Vagina (tissue), 2 donors: ENCODE data around the gene BUB3. TPM values are rescaled to one million over a fixed set of nuclear protein-coding genes. Genes with fewer than 3 reads are reported as not detected.
A peak's percentile ranks its signal among the peaks of the same experiment; 100 is the strongest.

Source experiments
- DNase-seq, 2 donors: peaks; one replicate each; pipeline ENCODE4 v3.0.0-alpha.2; 2017; ENCODE audit errors: extremely low spot score in 2 of 2
- H3K27ac ChIP-seq: fragments of 200-600 bp; sonication (generic); one replicate; pipeline ENCODE4 v1.5.1; 2019
- H3K27me3 ChIP-seq: fragments of 200-600 bp; sonication (generic); one replicate; pipeline ENCODE4 v1.5.1; 2019
- H3K36me3 ChIP-seq, 2 donors: fragments of 200-600 bp; sonication (generic); one replicate each; pipeline ENCODE4 v1.5.1; 2017 to 2019
- H3K4me1 ChIP-seq: fragments of 200-600 bp; sonication (generic); one replicate; pipeline ENCODE4 v1.5.1; 2019
- H3K4me3 ChIP-seq, 2 donors: fragments of 200-600 bp; sonication (generic); 1 replicate in 1 of 2; 2 replicates in 1 of 2; pipeline ENCODE4 v1.5.1; 2016 to 2019
- H3K9me3 ChIP-seq: fragments of 200-600 bp; sonication (generic); one replicate; pipeline ENCODE4 v1.5.1; 2019
- CTCF ChIP-seq, 3 experiments: fragments of 450-650 bp in 2 of 3; fragments of 200-600 bp in 1 of 3; sonication (generic) in 1 of 3; IDR thresholded peaks; one replicate each; pipeline ENCODE4 v1.5.1; 2017 to 2019; ENCODE audit warnings: antibody characterized with exemption in 3 of 3, mild to moderate bottlenecking in 2 of 3, moderate library complexity in 2 of 3
- POLR2A ChIP-seq, 2 donors: fragments of 450-650 bp; IDR thresholded peaks; one replicate each; pipeline ENCODE4 v1.6.1; 2017; ENCODE audit warnings: antibody characterized with exemption in 2 of 2, mild to moderate bottlenecking in 2 of 2, moderate library complexity in 2 of 2
- POLR2AphosphoS5 ChIP-seq, 2 donors: sonication (generic); formaldehyde crosslinking; IDR thresholded peaks; one replicate each; pipeline ENCODE4 v1.9.0; 2017; ENCODE audit warnings: antibody characterized with exemption in 2 of 2, mild to moderate bottlenecking in 2 of 2, low read depth in 1 of 2; ENCODE audit not compliant: insufficient read depth in 1 of 2
- intact Hi-C: fragments of 100-400 bp; cut with DNase I; formaldehyde crosslinking; loops from one replicate; pipeline ENCODE4 v1.15.1; 2023
- total RNA-seq: library from RNA; depleted of rRNA; stranded (reverse); fragments of >200 nt; gene quantifications from one replicate; pipeline ENCODE4 v1.2.3, GENCODE V29; 2016

BUB3 gene
- total RNA-seq, 1 donor from 2014 or later: 128 TPM

DNA sequence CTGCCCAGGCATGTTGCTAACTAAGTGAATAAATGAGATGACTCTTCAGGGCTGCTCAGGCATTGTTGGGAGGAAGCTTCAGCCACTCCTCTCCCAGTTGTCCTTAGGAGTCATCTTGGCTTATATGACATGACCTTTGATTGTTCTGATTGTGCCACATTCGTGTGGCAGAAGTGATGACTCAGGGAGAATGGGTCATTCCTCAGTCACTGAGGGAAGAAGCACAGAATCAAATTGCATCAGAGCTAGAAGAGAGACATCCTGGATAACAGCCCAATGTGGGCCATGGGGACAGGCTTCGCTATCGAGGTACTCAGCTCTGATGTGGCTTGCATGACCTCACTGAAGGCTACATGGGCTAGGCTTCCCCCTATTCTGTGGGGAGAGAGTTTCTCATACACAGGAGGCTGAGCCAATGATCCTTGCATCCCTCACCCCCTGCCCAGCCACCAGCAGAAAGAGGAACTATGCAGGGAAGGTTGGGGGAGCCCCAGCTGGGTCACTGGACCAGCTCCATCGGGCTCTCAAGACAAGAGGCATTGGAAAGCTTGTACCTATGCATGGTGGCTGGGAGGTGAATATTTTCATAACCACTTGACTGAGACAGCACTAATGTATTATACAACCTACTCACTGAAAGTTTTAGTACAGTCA, 24.5 kb upstream of the BUB3 start:
- Histone ChIP-seq H3K27me3 (no peaks in the 10 kb centered on the region), H3K9me3 (no peaks in the 10 kb centered on the region), H3K4me3 (no peak overlapping the region), H3K36me3 (no peaks in the 10 kb centered on the region), H3K4me1 (peaks cover 23% of the 10 kb centered on the region), H3K27ac (no peak overlapping the region)
- intact Hi-C loops: no loop called here
- no peak for DNase-seq
- TF ChIP-seq POLR2A (IDR thresholded peaks at IDR 0.05) (no peak), CTCF (IDR thresholded peaks at IDR 0.05) (no peak), POLR2AphosphoS5 (IDR thresholded peaks at IDR 0.05; ENCODE audit: insufficient read depth in 1 of 2, low read depth in 1 of 2) (no peak)

DNA sequence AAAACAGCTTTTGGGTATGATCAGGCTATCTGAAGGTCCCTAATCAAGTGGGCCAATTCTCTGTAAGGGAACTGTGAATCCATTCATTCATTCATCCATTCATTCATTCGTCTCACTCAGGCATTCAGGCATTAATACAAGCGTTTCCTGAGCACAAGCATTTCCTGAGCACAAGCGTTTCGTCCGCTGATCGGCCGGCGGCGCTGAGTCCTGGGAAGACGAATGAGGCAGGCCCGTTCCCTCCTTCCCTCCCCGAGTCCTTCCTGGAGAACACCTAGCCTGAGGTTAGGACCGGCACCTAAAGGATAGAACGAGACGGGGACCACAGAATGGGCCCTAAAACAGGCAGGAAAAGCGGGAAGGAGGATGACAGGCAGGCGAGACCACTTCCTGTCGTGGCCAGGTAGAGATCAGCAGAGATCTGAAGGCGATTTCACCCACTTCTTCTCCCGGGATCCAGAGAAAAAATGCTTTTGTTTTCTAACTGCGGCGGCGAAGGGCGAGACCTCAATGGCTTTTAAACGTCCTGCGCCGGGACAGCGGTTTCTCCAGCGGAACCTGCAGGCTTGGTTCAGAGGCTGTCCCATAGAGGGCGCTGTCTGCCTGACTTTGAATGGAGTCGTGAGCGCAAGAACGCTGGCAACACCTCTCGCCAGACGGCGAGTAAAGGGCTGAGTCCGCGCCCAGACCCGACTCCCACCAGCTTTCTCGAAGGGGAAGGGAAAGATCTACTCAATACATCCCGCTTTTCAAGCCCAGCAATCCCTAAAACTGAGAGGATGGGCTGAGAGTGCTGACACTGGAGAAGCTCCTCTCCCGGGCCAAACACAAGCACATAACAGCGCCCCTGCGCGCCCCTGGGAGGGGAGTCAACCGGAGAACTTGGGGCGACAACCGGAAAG, 21.4 kb upstream of the BUB3 start:
- H3K4me1 ChIP-seq: peaks cover 54% of the 10 kb centered on the region
- no peaks in the 10 kb centered on the region for H3K9me3 ChIP-seq
- no peaks in the 10 kb centered on the region for H3K36me3 ChIP-seq
- H3K4me3 ChIP-seq: peak overlapping the region in 1 of 2 donors; percentile 26
- DNase-seq: no peak
- peaks cover 27% of the 10 kb centered on the region for H3K27me3 ChIP-seq
- H3K27ac ChIP-seq: no peak overlapping the region
- TF ChIP-seq CTCF (IDR thresholded peaks at IDR 0.05): peak; percentile 74 to 82 (median 76)
- no peak for TF ChIP-seq POLR2A (IDR thresholded peaks at IDR 0.05)
- TF ChIP-seq POLR2AphosphoS5 (IDR thresholded peaks at IDR 0.05; ENCODE audit: insufficient read depth in 1 of 2, low read depth in 1 of 2): no peak
- intact Hi-C loops: loop anchor here (2.0 kb wide), 1 partner anchor 422 kb away; no protein-coding TSS in a partner anchor

GRCh38 chr10:123133541-123134342, 20.5 kb upstream of the BUB3 start:
- intact Hi-C loops: loop anchor here (2.0 kb wide), 1 partner anchor 421 kb away; no protein-coding TSS in a partner anchor
- Histone ChIP-seq H3K4me3 (no peak overlapping the region), H3K4me1 (peaks cover 54% of the 10 kb centered on the region), H3K9me3 (no peaks in the 10 kb centered on the region), H3K27ac (no peak overlapping the region), H3K36me3 (no peaks in the 10 kb centered on the region), H3K27me3 (peaks cover 27% of the 10 kb centered on the region)
- no peak for TF ChIP-seq POLR2AphosphoS5 (IDR thresholded peaks at IDR 0.05; ENCODE audit: insufficient read depth in 1 of 2, low read depth in 1 of 2)
- TF ChIP-seq POLR2A (IDR thresholded peaks at IDR 0.05): no peak
- TF ChIP-seq CTCF (IDR thresholded peaks at IDR 0.05): no peak
- no peak for DNase-seq

DNA sequence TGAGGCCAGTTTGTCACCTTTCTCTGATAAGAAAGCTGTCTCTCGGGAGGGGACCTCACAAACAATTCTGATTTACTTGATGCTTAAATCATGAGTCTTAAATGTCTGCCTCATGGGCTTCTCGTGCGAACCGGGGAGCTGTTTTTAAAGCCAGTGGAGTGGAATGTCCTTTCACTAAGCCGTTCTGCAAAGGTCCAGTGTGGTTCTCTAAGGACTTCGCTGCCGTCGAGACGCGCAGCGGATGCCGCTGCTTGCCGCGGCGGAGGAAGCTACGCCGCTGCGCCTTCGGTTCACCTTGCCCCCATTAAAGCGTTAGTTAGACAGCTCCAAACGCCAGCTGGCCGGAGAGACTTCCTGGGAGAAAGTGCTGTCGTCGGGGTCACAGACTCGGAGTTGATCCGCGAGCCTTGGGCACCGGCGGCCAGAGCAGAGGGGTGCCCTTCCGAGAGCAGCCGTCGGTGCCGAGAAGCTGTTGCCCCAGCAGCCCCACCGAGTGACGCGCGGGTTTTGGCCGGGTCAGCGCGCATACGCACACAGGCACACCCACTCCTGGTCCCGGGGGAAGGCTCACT, 19.8 kb upstream of the BUB3 start:
- intact Hi-C loops: no loop called here
- H3K9me3 ChIP-seq: no peaks in the 10 kb centered on the region
- no peak for DNase-seq
- H3K27me3 ChIP-seq: peaks cover 27% of the 10 kb centered on the region
- no peaks in the 10 kb centered on the region for H3K36me3 ChIP-seq
- peaks cover 54% of the 10 kb centered on the region for H3K4me1 ChIP-seq
- TF ChIP-seq CTCF (IDR thresholded peaks at IDR 0.05) (no peak), POLR2A (IDR thresholded peaks at IDR 0.05) (no peak), POLR2AphosphoS5 (IDR thresholded peaks at IDR 0.05; ENCODE audit: insufficient read depth in 1 of 2, low read depth in 1 of 2) (no peak)
- no peak overlapping the region for H3K27ac ChIP-seq
- H3K4me3 ChIP-seq: peak overlapping the region in 1 of 2 donors; percentile 42
